GM21367 (cell line): Measurements from ENCODE around the gene SP1.
"Not testable (repeated sequence)": the region's sequence is repeated elsewhere in the genome, so short reads cannot be mapped to it uniquely, and the experiment has no call there.

Experiments used
- ATAC-seq: cut with Tn5 transposase; IDR thresholded peaks from one replicate; pipeline ENCODE4 v1.9.1; 2021; ENCODE audit not compliant: unreplicated experiment

Gene SP1

GRCh38 chr12:53444593-53445325 lies 64.8 kb downstream of the SP1 start:
- not testable (repeated sequence) for ATAC-seq

GRCh38 chr12:53450936-53451335 lies 71.0 kb downstream of the SP1 start:
- no peak for ATAC-seq

GRCh38 chr12:53451661-53452158 lies 71.7 kb downstream of the SP1 start, which contains the start of gene PCBP2:
TSS of gene PCBP2 (plus strand) at chr12:53452102. CDS start at chr12:53454801, 2,699 bp downstream.
- peak; percentile 93 for ATAC-seq

- no peak for ATAC-seq
These were observed 72.4 kb downstream of the SP1 start for GRCh38 chr12:53452159-53453077.

- no peak for ATAC-seq
These were observed 74.1 kb downstream of the SP1 start for GRCh38 chr12:53453953-53454640.

- no peak for ATAC-seq
These were observed 74.7 kb downstream of the SP1 start for GRCh38 chr12:53454707-53455106.

- ATAC-seq, result no peak
These were observed 76.8 kb downstream of the SP1 start for GRCh38 chr12:53456654-53457366.

GRCh38 chr12:53459097-53459496 lies 79.1 kb downstream of the SP1 start:
- no peak for ATAC-seq

- ATAC-seq, result no peak
These were observed 81.1 kb downstream of the SP1 start for GRCh38 chr12:53461059-53461458.

- ATAC-seq, result no peak
These were observed 81.6 kb downstream of the SP1 start for GRCh38 chr12:53461591-53461990.

- ATAC-seq, result no peak
These were observed 83.0 kb downstream of the SP1 start for GRCh38 chr12:53462935-53463334.

GRCh38 chr12:53463802-53464560 lies 84.0 kb downstream of the SP1 start:
- ATAC-seq, result no peak

- ATAC-seq, result no peak
These were observed 84.9 kb downstream of the SP1 start for GRCh38 chr12:53464685-53465418.

- ATAC-seq, result no peak
These were observed 85.7 kb downstream of the SP1 start for GRCh38 chr12:53465679-53466078.
